ENCODE results near the gene RASGRP3.

- TF ChIP-seq CTCF (conservative IDR thresholded peaks at IDR 0.05) = no peak
- no peak for TF ChIP-seq EZH2 (IDR thresholded peaks at IDR 0.05; ENCODE audit: low read depth)
Measured at GRCh38 chr2:33561872-33562271, 85.4 kb downstream of the RASGRP3 start.

All from PC-9 (cell line).